ENCODE measurements around the gene NELL1.

The NELL1 gene

DNA sequence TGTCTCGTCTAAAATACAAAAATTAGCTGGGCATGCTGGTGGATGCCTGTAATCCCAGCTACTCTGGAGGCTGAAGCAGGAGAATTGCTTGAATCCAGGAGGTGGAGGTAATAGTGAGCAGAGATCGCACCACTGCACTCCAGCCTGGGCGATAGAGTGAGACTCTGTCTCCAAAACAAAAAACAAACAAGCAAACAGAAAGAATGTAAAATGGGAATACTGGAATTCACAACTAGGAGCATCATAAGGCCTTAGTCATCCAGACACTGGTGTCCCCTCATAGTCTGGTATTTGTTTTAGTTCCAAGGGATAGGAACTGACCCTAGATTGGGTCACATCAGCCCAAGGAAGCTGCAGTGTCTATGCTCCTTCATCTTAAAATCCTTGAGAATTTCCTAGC is 520.8 kb downstream of the NELL1 start:
- Histone ChIP-seq H3K4me2 (no peak overlapping the region), H3K27ac (no peak overlapping the region), H3K9ac (no peak overlapping the region), H3K36me3 (no peaks in the 10 kb centered on the region), H3K4me3 (no peak overlapping the region), H3K27me3 (no peaks in the 10 kb centered on the region), H4K20me1 (no peaks in the 10 kb centered on the region), H3K4me1 (no peaks in the 10 kb centered on the region), H3K9me3 (no peaks in the 10 kb centered on the region)
- TF ChIP-seq Cebpa-rat (IDR thresholded peaks at IDR 0.05), result no peak

DNA sequence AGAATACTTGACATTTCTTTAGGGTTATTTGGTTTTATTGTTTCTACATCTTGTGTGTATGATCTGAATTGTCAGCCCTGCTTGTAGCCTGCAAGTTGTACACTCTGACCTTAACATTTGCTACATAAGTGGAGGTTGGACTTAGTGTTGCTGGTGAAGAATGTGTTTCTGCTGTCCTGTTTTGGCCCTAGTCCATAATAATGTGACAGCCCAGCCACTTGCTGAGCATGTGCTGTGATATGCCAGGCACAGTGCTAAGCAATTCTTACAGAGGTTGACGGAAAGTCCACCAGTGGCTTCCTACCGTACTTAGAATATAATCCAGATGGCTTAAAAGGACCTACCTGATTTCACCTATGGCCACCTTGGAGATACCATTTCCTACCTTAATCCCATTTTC is 526.6 kb downstream of the NELL1 start:
- H3K27ac ChIP-seq, result no peak overlapping the region
- H3K27me3 ChIP-seq, result no peaks in the 10 kb centered on the region
- no peaks in the 10 kb centered on the region for H3K4me1 ChIP-seq
- no peak overlapping the region for H3K4me3 ChIP-seq
- TF ChIP-seq Cebpa-rat (IDR thresholded peaks at IDR 0.05), result no peak
- no peak overlapping the region for H3K4me2 ChIP-seq
- no peaks in the 10 kb centered on the region for H3K36me3 ChIP-seq
- H3K9me3 ChIP-seq, result peaks cover 5% of the 10 kb centered on the region; the same call in 1 of the 2 replicates
- no peaks in the 10 kb centered on the region for H4K20me1 ChIP-seq
- no peak overlapping the region for H3K9ac ChIP-seq

DNA sequence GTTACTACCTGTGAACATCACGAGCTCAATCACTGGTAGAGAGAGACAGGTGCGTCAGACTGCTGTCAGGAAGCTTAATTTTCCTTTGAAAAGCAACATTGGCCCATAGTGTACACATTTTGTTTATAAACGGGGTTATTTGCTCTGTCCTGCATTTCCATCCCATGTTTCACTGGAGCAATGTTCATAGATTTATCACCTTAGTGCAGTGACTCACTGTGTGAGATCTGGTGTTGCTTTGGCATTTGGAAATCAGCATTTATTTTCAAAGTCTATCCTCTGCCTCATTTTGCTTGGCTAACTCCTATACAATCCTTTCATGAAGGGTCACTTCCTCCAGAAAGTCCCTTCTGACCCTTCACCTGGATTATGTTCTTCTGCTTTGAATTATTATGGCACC is 529.1 kb downstream of the NELL1 start:
- no peak overlapping the region for H3K9ac ChIP-seq
- H3K27ac ChIP-seq, result no peak overlapping the region
- H3K4me1 ChIP-seq, result no peaks in the 10 kb centered on the region
- H3K27me3 ChIP-seq, result no peaks in the 10 kb centered on the region
- H3K4me2 ChIP-seq, result no peak overlapping the region
- no peaks in the 10 kb centered on the region for H4K20me1 ChIP-seq
- H3K4me3 ChIP-seq, result no peak overlapping the region
- peaks cover 5% of the 10 kb centered on the region; the same call in 1 of the 2 replicates for H3K9me3 ChIP-seq
- TF ChIP-seq Cebpa-rat (IDR thresholded peaks at IDR 0.05), result no peak
- no peaks in the 10 kb centered on the region for H3K36me3 ChIP-seq

DNA sequence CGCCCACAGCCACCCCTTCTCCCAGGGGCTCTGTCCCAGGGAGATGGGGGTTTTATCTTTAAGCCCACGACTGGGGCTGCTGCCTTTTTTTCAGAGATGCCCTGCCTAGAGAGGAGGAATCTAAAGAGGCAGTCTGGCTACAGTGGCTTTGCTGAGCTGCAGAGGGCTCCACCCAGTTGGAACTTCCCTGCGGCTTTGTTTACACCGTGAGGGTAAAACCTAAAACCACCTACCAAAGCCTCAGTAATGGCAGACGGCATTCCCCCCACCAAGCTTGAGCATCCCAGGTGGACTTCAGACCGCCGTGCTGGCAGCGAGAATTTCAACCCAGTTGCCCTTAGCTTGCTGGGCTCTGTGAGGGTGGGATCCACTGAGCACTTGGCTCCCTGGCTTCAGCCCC is 535.8 kb downstream of the NELL1 start:
- no peak for TF ChIP-seq Cebpa-rat (IDR thresholded peaks at IDR 0.05)
- H3K4me3 ChIP-seq, result no peak overlapping the region
- H3K4me2 ChIP-seq, result no peak overlapping the region
- H3K36me3 ChIP-seq, result no peaks in the 10 kb centered on the region
- no peak overlapping the region for H3K9ac ChIP-seq
- H3K4me1 ChIP-seq, result no peaks in the 10 kb centered on the region
- peaks cover 5% of the 10 kb centered on the region; the same call in 1 of the 2 replicates for H3K9me3 ChIP-seq
- H4K20me1 ChIP-seq, result no peaks in the 10 kb centered on the region
- no peaks in the 10 kb centered on the region for H3K27me3 ChIP-seq
- H3K27ac ChIP-seq, result no peak overlapping the region

DNA sequence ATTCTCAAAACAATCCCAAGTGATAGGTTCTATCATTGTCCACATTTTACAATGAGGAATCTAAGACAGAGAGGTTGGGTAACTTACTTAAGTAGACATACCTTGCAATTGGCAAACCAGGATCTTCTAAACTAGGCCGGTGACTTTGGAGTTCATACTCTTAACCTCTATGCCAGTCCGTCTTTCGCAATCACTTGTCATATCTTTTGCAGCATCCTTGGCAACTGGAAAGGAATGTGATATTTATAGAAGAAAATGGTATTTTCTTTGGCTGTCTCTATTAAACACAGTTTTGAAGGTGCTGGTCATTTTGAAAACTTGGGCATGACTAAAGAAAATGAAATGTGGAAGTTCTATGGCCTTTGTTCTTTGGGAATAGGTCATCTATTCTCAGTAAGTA is 556.5 kb downstream of the NELL1 start:
- TF ChIP-seq Cebpa-rat (IDR thresholded peaks at IDR 0.05), result no peak
- H3K4me1 ChIP-seq, result no peaks in the 10 kb centered on the region
- no peak overlapping the region for H3K4me3 ChIP-seq
- H3K27ac ChIP-seq, result no peak overlapping the region
- no peaks in the 10 kb centered on the region for H3K9me3 ChIP-seq
- no peak overlapping the region for H3K4me2 ChIP-seq
- no peaks in the 10 kb centered on the region for H3K27me3 ChIP-seq
- no peaks in the 10 kb centered on the region for H4K20me1 ChIP-seq
- H3K9ac ChIP-seq, result no peak overlapping the region
- no peaks in the 10 kb centered on the region for H3K36me3 ChIP-seq

DNA sequence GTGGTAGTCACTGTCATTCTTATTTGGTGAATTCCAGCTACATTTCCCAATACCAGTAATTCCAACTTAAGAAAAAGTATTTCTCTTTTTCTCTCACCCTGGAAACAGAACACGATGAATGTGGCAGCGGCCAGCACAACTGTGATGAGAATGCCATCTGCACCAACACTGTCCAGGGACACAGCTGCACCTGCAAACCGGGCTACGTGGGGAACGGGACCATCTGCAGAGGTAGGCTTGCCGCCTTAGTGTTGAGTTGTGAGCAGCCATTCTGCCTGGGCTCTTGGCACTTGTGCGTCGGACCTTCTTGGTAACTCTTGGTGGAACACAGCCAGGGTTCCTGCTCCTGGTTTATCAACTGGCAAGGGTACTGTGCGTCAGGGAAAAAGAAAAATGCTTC is 559.8 kb downstream of the NELL1 start:
- Histone ChIP-seq H3K4me3 (no peak overlapping the region), H3K27ac (no peak overlapping the region), H3K9ac (no peak overlapping the region), H3K27me3 (no peaks in the 10 kb centered on the region), H3K4me1 (no peaks in the 10 kb centered on the region), H4K20me1 (no peaks in the 10 kb centered on the region), H3K9me3 (no peaks in the 10 kb centered on the region), H3K4me2 (no peak overlapping the region), H3K36me3 (no peaks in the 10 kb centered on the region)
- TF ChIP-seq Cebpa-rat (IDR thresholded peaks at IDR 0.05), result no peak

DNA sequence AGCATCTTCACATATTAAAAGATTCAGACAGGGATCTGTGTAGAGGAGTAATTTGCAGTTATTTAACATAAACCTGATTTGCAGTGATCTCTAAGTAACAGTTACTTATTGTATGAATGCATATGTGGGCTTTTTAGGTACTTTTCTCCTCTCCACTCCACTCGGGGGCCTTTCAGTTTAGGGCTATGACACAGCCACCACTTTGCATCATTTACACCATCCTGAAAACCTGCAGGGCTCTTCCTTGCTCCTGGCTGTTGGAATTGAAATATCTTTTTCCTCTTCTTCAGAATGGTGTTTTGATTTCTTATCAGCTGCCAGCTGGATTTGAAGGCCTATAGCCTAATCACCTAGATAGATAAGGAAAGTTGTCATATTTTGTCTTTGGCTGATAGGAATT is 580.8 kb downstream of the NELL1 start:
- no peak overlapping the region for H3K4me2 ChIP-seq
- no peaks in the 10 kb centered on the region for H3K27me3 ChIP-seq
- H3K9ac ChIP-seq, result no peak overlapping the region
- H3K4me1 ChIP-seq, result no peaks in the 10 kb centered on the region
- H4K20me1 ChIP-seq, result no peaks in the 10 kb centered on the region
- H3K27ac ChIP-seq, result no peak overlapping the region
- no peaks in the 10 kb centered on the region for H3K36me3 ChIP-seq
- no peak overlapping the region for H3K4me3 ChIP-seq
- no peak for TF ChIP-seq Cebpa-rat (IDR thresholded peaks at IDR 0.05)
- no peaks in the 10 kb centered on the region for H3K9me3 ChIP-seq

DNA sequence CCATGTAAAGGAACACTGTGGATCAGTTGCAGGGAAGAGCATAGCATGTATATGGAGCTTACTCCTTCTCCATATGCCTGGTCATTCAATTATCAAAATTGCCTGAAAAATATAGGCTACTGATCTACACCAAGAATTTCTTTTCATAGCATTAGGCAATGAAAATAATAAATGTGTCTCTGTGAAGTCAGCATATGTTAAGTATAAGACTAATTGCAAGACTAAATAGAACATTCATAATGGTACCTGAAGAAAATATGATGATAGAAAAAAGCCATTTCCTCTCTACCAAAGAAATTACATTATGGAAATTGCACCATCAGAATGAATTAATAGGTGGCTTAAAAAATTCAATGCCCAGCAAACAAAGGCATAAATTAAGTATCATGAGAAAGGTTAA is 584.7 kb downstream of the NELL1 start:
- no peak overlapping the region for H3K4me3 ChIP-seq
- no peaks in the 10 kb centered on the region for H3K27me3 ChIP-seq
- no peaks in the 10 kb centered on the region for H4K20me1 ChIP-seq
- H3K9me3 ChIP-seq, result no peaks in the 10 kb centered on the region
- no peaks in the 10 kb centered on the region for H3K4me1 ChIP-seq
- H3K9ac ChIP-seq, result no peak overlapping the region
- no peaks in the 10 kb centered on the region for H3K36me3 ChIP-seq
- no peak overlapping the region for H3K4me2 ChIP-seq
- TF ChIP-seq Cebpa-rat (IDR thresholded peaks at IDR 0.05), result no peak
- H3K27ac ChIP-seq, result no peak overlapping the region

DNA sequence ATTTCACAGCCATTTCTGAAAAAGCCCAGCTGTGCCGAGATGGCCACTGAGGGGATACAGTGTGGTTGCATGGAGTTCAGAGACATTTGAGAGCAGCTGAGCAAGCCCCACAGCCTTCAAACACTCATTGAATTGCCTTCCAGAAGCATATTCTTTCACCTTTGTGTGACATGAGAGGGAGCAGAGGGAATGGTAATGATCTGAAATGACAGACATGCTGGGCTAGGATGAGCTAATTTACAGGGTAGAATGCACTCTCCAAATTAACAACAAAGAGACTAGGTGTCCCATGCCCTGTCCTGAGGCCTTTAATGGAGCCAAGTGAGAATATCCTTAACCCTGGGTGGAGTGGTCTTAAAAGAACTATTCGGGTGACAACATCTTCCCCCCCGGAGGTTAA is 585.4 kb downstream of the NELL1 start:
- Histone ChIP-seq H3K27me3 (no peaks in the 10 kb centered on the region), H3K9me3 (no peaks in the 10 kb centered on the region), H3K36me3 (no peaks in the 10 kb centered on the region), H3K4me2 (no peak overlapping the region), H3K4me1 (no peaks in the 10 kb centered on the region), H3K27ac (no peak overlapping the region), H4K20me1 (no peaks in the 10 kb centered on the region), H3K4me3 (no peak overlapping the region), H3K9ac (no peak overlapping the region)
- no peak for TF ChIP-seq Cebpa-rat (IDR thresholded peaks at IDR 0.05)

DNA sequence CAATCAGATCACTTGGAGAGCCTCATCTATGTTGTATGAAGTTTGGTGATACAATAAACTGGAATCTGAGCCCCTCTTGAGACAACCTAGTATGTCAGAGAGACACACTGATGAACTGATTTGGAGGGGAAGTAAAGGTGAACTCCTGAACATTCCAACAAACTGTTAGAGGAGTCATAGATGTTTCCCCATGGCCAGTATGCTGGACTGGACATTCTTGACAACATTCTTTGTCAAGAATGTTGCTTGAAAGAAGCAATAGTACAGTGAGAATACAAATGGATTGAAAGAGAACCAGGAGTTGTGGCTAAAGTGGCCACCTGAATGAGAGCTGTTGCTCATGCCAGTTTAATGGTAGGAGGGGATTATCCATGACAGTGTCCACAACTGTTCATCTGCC is 588.1 kb downstream of the NELL1 start:
- Histone ChIP-seq H3K9me3 (no peaks in the 10 kb centered on the region), H3K9ac (no peak overlapping the region), H3K4me2 (no peak overlapping the region), H3K4me1 (no peaks in the 10 kb centered on the region), H4K20me1 (no peaks in the 10 kb centered on the region), H3K27ac (no peak overlapping the region), H3K36me3 (no peaks in the 10 kb centered on the region), H3K27me3 (no peaks in the 10 kb centered on the region), H3K4me3 (no peak overlapping the region)
- no peak for TF ChIP-seq Cebpa-rat (IDR thresholded peaks at IDR 0.05)

DNA sequence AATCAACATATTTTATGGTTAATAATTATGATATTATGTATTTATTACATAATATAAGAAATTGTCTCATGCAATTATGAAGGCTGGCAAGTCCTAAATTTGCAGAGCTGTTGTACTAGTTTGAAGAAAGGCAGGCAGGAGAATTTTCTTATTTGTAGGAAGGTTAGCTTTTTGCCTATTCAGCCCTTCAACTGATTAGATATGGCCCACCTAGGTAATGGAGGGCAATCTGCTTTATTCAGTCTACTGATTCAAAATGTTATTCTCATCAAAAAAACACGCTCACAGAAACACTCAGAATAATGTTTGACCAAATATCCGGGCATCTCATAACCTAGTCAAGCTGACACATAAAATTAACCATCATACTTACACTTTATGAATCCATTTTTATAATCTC is 589.0 kb downstream of the NELL1 start:
- Histone ChIP-seq H4K20me1 (no peaks in the 10 kb centered on the region), H3K4me3 (no peak overlapping the region), H3K9me3 (no peaks in the 10 kb centered on the region), H3K36me3 (no peaks in the 10 kb centered on the region), H3K4me2 (no peak overlapping the region), H3K4me1 (no peaks in the 10 kb centered on the region), H3K27ac (no peak overlapping the region), H3K27me3 (no peaks in the 10 kb centered on the region), H3K9ac (no peak overlapping the region)
- no peak for TF ChIP-seq Cebpa-rat (IDR thresholded peaks at IDR 0.05)
